Measurements from ENCODE around the gene GAL3ST1.

- TF ChIP-seq CTCF (IDR thresholded peaks at IDR 0.05): no peak
- TF ChIP-seq POLR2A (IDR thresholded peaks at IDR 0.05): no peak
- no peak for TF ChIP-seq POLR2AphosphoS5 (IDR thresholded peaks at IDR 0.05)
- TF ChIP-seq EP300 (IDR thresholded peaks at IDR 0.05): no peak
Measured at GRCh38 chr22:30568137-30568805, 6.2 kb downstream of the GAL3ST1 start.
